PC-9 (cell line): ENCODE data around the gene SETD1B. TPM values are rescaled to one million over a fixed set of nuclear protein-coding genes. Genes with fewer than 3 reads are reported as not detected.

ENCODE experiments used
- BruUV-seq: library from RNA; stranded (reverse); fragments of 400-500 nt; replicated peaks from 2 replicates; lab custom pipeline; 2021; lab: Mats Ljungman, UMichigan
- CTCF ChIA-PET: fragments of 300-600 bp; sonication (Branson Sonifier 250); formaldehyde crosslinking; loops from one replicate; lab custom pipeline; 2022; ENCODE audit warnings: antibody characterized with exemption; lab: Charles Lee
- POLR2A ChIA-PET: fragments of 300-600 bp; sonication (Branson Sonifier 250); formaldehyde crosslinking; loops from one replicate; lab custom pipeline; 2022; ENCODE audit warnings: antibody characterized with exemption; ENCODE audit not compliant: unreplicated experiment; lab: Charles Lee
- DNase-seq, 2 experiments: peaks; one replicate each; pipeline versions ENCODE4 v3.0.0 to v3.0.0-alpha.2; 2015 to 2022; ENCODE audit warnings: mixed read lengths in 1 of 2
- H2AFZ ChIP-seq: fragments of 200-600 bp; sonication (generic); 2 replicates; pipeline ENCODE4 v1.8.1; 2017; ENCODE audit warnings: antibody characterized with exemption
- H3F3A ChIP-seq: fragments of 200-600 bp; sonication (generic); 2 replicates; pipeline ENCODE4 v1.8.1; 2017; ENCODE audit warnings: antibody characterized with exemption, mild to moderate bottlenecking, low read depth; ENCODE audit not compliant: insufficient read depth
- H3K27ac ChIP-seq: fragments of 200-600 bp; sonication (generic); 2 replicates; pipeline ENCODE4 v1.6.1; 2016; ENCODE audit warnings: mixed run types
- H3K27me3 ChIP-seq: fragments of 200-600 bp; sonication (generic); 2 replicates; pipeline ENCODE4 v1.6.1; 2016; ENCODE audit warnings: low read depth, mixed run types; ENCODE audit not compliant: insufficient read depth
- H3K36me3 ChIP-seq: fragments of 200-600 bp; sonication (generic); 2 replicates; pipeline ENCODE4 v1.6.1; 2016; ENCODE audit warnings: low read depth, mixed run types
- H3K4me1 ChIP-seq: fragments of 200-600 bp; sonication (generic); replicated peaks from 2 replicates; pipeline ENCODE4 v1.6.1; 2016; ENCODE audit warnings: mixed run types; ENCODE audit not compliant: insufficient read depth
- H3K4me2 ChIP-seq: fragments of 200-600 bp; sonication (generic); 2 replicates; pipeline ENCODE4 v1.6.1; 2017; ENCODE audit warnings: mixed run types
- H3K4me3 ChIP-seq: fragments of 200-600 bp; sonication (generic); 2 replicates; pipeline ENCODE4 v1.6.1; 2016; ENCODE audit warnings: mixed run types
- H3K79me2 ChIP-seq: fragments of 200-600 bp; sonication (generic); 2 replicates; pipeline ENCODE4 v1.6.1; 2017; ENCODE audit warnings: low read depth, mixed run types
- H3K9me2 ChIP-seq: fragments of 200-600 bp; sonication (generic); 2 replicates; pipeline ENCODE4 v1.8.1; 2017; ENCODE audit warnings: mild to moderate bottlenecking; ENCODE audit not compliant: insufficient read depth
- H3K9me3 ChIP-seq: fragments of 200-600 bp; sonication (generic); 2 replicates; pipeline ENCODE4 v1.8.1; 2016; ENCODE audit warnings: low read depth; ENCODE audit not compliant: insufficient read depth
- H4K20me1 ChIP-seq: fragments of 200-600 bp; sonication (generic); 2 replicates; pipeline ENCODE4 v1.8.1; 2017; ENCODE audit not compliant: insufficient read depth
- EZH2 ChIP-seq: fragments of 200-600 bp; sonication (generic); IDR thresholded peaks from 2 replicates; pipeline ENCODE4 v1.8.0; 2017; ENCODE audit warnings: antibody characterized with exemption, low read depth
- intact Hi-C: fragments of 100-400 bp; cut with micrococcal nuclease; formaldehyde crosslinking; loops from one replicate; pipeline ENCODE4 v1.10.0; 2022; ENCODE audit not compliant: unreplicated experiment
- total RNA-seq: library from RNA; stranded (reverse); gene quantifications from 2 replicates; pipeline ENCODE4 v1.2.3, GENCODE V29; 2021
- TF ChIP-seq, protein P1 (sequence below): fragments of 200-600 bp; sonication (generic); conservative IDR thresholded peaks from 2 replicates; pipeline ENCODE4 v1.6.1; 2017; ENCODE audit warnings: mixed run types, antibody characterized with exemption, mild to moderate bottlenecking, moderate library complexity

Gene SETD1B
- total RNA-seq, 1 experiment from 2014 or later: 22.6 TPM

DNA sequence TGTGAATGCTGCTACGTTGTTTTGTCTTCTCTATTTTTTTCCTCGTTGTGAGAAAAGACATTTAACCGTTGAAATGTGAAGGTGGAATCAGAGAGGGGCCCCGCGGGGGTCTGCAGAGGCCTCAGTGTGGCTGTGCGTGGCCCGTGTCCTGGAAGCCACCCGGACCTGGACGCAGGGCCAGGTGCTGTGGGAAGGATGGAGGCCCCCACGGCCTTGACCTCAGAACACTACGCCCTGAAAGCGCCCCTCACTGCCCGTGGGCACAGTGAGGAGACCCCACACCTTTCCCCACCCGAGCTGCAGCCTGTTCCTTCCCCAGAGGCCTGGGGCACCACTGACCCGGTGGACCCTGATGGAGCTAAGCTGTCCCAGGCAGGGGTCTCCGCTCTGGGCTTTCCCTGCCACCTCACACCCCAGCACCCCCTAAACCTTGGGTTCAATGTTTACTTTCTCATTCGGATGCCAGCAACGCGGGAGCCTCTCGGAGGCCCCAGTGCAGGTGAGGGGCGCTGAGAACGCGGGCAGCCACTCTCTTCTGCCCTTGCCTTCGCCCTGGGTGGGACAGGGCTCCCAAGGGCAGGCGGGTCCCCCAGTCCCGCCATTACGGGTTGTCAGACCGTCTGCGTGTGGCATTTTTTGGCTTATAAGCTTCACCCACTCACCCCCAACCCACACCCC, 26.9 kb downstream of the SETD1B start:
- H3K4me2 ChIP-seq: no peak overlapping the region
- no peak for DNase-seq
- no peak overlapping the region for H3K4me3 ChIP-seq
- H3K27ac ChIP-seq: no peak overlapping the region
- no TSS peak for BruUV-seq
- TF ChIP-seq, protein P1, sequence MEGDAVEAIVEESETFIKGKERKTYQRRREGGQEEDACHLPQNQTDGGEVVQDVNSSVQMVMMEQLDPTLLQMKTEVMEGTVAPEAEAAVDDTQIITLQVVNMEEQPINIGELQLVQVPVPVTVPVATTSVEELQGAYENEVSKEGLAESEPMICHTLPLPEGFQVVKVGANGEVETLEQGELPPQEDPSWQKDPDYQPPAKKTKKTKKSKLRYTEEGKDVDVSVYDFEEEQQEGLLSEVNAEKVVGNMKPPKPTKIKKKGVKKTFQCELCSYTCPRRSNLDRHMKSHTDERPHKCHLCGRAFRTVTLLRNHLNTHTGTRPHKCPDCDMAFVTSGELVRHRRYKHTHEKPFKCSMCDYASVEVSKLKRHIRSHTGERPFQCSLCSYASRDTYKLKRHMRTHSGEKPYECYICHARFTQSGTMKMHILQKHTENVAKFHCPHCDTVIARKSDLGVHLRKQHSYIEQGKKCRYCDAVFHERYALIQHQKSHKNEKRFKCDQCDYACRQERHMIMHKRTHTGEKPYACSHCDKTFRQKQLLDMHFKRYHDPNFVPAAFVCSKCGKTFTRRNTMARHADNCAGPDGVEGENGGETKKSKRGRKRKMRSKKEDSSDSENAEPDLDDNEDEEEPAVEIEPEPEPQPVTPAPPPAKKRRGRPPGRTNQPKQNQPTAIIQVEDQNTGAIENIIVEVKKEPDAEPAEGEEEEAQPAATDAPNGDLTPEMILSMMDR: no peak
- TF ChIP-seq EZH2: no peak
- no peaks in the 10 kb centered on the region for H4K20me1 ChIP-seq
- no peaks in the 10 kb centered on the region for H3K4me1 ChIP-seq
- CTCF ChIA-PET: no interaction called here
- no peaks in the 10 kb centered on the region for H3K9me2 ChIP-seq
- H3F3A ChIP-seq: peaks cover 23% of the 10 kb centered on the region; the same call in 1 of the 2 replicates
- POLR2A ChIA-PET: no interaction called here
- H2AFZ ChIP-seq: no peak overlapping the region
- intact Hi-C loops: no loop called here
- no peaks in the 10 kb centered on the region for H3K36me3 ChIP-seq
- H3K9me3 ChIP-seq: no peaks in the 10 kb centered on the region
- H3K79me2 ChIP-seq: no peaks in the 10 kb centered on the region
- H3K27me3 ChIP-seq: no peaks in the 10 kb centered on the region

DNA sequence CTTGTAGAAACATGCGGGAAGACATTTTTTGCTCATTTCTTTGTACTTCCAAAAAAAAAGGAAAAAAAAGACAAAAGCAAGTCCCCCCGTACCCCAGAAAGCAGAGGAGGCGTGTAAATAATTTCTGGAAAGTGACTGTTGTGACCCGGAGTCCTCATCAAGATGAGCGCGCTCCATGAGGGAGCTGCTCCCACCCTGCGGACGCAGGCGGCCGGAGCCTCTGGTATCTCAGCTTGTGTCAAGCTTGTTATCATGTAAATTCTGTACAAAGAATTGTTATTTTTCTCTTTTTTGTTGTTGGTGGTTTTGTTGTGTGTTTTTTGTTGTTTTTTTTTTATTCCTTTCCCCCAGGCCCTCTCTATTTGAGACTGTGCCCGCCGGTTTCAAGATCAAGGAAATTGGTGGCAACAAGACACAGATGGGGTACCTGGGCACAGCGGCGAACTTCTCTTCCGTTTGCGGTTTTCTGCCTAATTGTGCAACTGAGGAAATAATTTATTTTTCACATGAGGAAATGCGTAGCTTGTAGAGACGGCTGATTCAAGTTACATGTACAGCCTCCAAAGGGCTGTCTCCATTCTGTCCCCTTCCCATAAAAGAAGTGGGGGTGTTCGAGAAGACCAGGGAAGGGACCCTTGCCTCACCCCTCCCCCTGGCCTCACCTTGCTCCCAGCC, 27.9 kb downstream of the SETD1B start:
- POLR2A ChIA-PET: no interaction called here
- DNase-seq: no peak
- intact Hi-C loops: no loop called here
- H2AFZ ChIP-seq: no peak overlapping the region
- no peaks in the 10 kb centered on the region for H3K27me3 ChIP-seq
- CTCF ChIA-PET: no interaction called here
- H3F3A ChIP-seq: peaks cover 23% of the 10 kb centered on the region; the same call in 1 of the 2 replicates
- no peaks in the 10 kb centered on the region for H4K20me1 ChIP-seq
- BruUV-seq: no TSS peak
- TF ChIP-seq EZH2: no peak
- TF ChIP-seq, protein P1: no peak
- no peaks in the 10 kb centered on the region for H3K4me1 ChIP-seq
- H3K9me2 ChIP-seq: no peaks in the 10 kb centered on the region
- H3K4me2 ChIP-seq: no peak overlapping the region
- no peak overlapping the region for H3K4me3 ChIP-seq
- H3K36me3 ChIP-seq: no peaks in the 10 kb centered on the region
- H3K9me3 ChIP-seq: no peaks in the 10 kb centered on the region
- no peak overlapping the region for H3K27ac ChIP-seq
- H3K79me2 ChIP-seq: no peaks in the 10 kb centered on the region

DNA sequence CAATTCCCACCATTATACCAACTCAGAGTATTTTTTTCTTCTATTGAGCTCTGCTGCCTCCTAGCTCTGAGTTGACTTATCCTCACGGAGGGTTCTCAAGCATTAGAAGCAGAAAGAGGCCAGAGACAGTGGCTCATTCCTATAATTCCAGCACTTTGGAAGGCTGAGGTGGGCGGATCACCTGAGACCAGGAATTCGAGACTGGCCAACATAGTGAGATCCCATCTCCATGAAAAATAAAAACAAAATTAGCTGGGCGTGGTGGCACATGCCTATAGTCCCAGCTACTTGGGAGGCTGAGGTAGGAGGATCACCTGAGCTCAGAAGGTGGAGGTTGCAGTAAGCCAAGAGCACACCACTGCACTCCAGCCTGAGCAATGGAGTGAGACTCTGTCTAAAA, 33.9 kb downstream of the SETD1B start:
- H3K9me2 ChIP-seq: no peaks in the 10 kb centered on the region
- no peaks in the 10 kb centered on the region for H3K27me3 ChIP-seq
- no peak for DNase-seq
- H2AFZ ChIP-seq: no peak overlapping the region
- no peaks in the 10 kb centered on the region for H3K9me3 ChIP-seq
- H3K4me3 ChIP-seq: no peak overlapping the region
- ChIA-PET POLR2A (no interaction called here), CTCF (interaction anchor here (0.6 to 1.0 kb wide), 2 partner anchors 22 to 41 kb away, joined by 3 to 4 read pairs; no protein-coding TSS in a partner anchor)
- peaks cover 22% of the 10 kb centered on the region; the same call in 1 of the 2 replicates for H3F3A ChIP-seq
- H3K36me3 ChIP-seq: no peaks in the 10 kb centered on the region
- no peaks in the 10 kb centered on the region for H3K4me1 ChIP-seq
- intact Hi-C loops: no loop called here
- no peak for TF ChIP-seq EZH2
- TF ChIP-seq, protein P1: no peak
- no peak overlapping the region for H3K4me2 ChIP-seq
- no peak overlapping the region for H3K27ac ChIP-seq
- no peaks in the 10 kb centered on the region for H3K79me2 ChIP-seq
- BruUV-seq: no TSS peak
- no peaks in the 10 kb centered on the region for H4K20me1 ChIP-seq
